Fibroblast of the aortic adventitia (primary cell): ENCODE data around the gene SMIM7. TPM values are rescaled to one million over a fixed set of nuclear protein-coding genes. Genes with fewer than 3 reads are reported as not detected.

Experiments
- DNase-seq: peaks from one replicate; pipeline ENCODE4 v3.0.0-alpha.2; 2010; ENCODE audit warnings: low read depth
- H3K4me3 ChIP-seq: 2 replicates; pipeline ENCODE4 v1.5.1; 2011; ENCODE audit warnings: low read depth, mild to moderate bottlenecking, control low read depth, low read length, moderate library complexity
- CTCF ChIP-seq: IDR thresholded peaks from 2 replicates; pipeline ENCODE4 v1.5.1; 2011; ENCODE audit warnings: mild to moderate bottlenecking, low read length, control low read depth, inconsistent platforms; ENCODE audit not compliant: insufficient read depth
- total RNA-seq: library from RNA; depleted of rRNA; stranded (reverse); fragments of >200 nt; gene quantifications from 2 replicates; pipeline ENCODE4 v1.2.3, GENCODE V29; 2012; ENCODE audit warnings: low replicate concordance

SMIM7 gene
- total RNA-seq, 1 donor: 85.2 TPM

GRCh38 chr19:16607819-16608218 lies 52.1 kb downstream of the SMIM7 start:
- H3K4me3 ChIP-seq: no peak overlapping the region
- no peak for TF ChIP-seq CTCF
- DNase-seq: no peak

- TF ChIP-seq CTCF: no peak
- no peak for DNase-seq
Observed at GRCh38 chr19:16605553-16605994, 54.4 kb downstream of the SMIM7 start.

GRCh38 chr19:16605115-16605514 lies 54.8 kb downstream of the SMIM7 start:
- DNase-seq: no peak

More at GRCh38 chr19:16605553-16605994, 54.4 kb downstream of the SMIM7 start:
- no peak overlapping the region for H3K4me3 ChIP-seq

GRCh38 chr19:16604615-16605014 lies 55.3 kb downstream of the SMIM7 start:
- no peak for TF ChIP-seq CTCF
- DNase-seq: no peak
- H3K4me3 ChIP-seq: no peak overlapping the region

More at GRCh38 chr19:16605115-16605514, 54.8 kb downstream of the SMIM7 start:
- H3K4me3 ChIP-seq: no peak overlapping the region
- TF ChIP-seq CTCF: no peak

GRCh38 chr19:16603090-16603489 lies 56.9 kb downstream of the SMIM7 start:
- H3K4me3 ChIP-seq: no peak overlapping the region
- peak; percentile 20 for DNase-seq
- TF ChIP-seq CTCF: no peak

GRCh38 chr19:16601378-16602052 lies 58.4 kb downstream of the SMIM7 start:
- H3K4me3 ChIP-seq: no peak overlapping the region
- DNase-seq: no peak
- TF ChIP-seq CTCF: no peak

GRCh38 chr19:16600824-16601223 lies 59.1 kb downstream of the SMIM7 start:
- H3K4me3 ChIP-seq: no peak overlapping the region
- TF ChIP-seq CTCF: no peak
- DNase-seq: no peak
